ENCODE data around the gene LRRC3.
A peak's percentile ranks its signal among the peaks of the same experiment; 100 is the strongest.

The LRRC3 gene

GRCh38 chr21:44480200-44481053, 25.1 kb downstream of the LRRC3 start:
- Histone ChIP-seq H3K27ac (ENCODE audit: extremely low read depth, low read depth, low read length) (no peak overlapping the region), H3K4me3 (ENCODE audit: low read depth, low read length) (no peak overlapping the region), H3K36me3 (ENCODE audit: control insufficient read depth in 2 of 2, insufficient read depth in 1 of 2, low read length in 2 of 2) (no peaks in the 10 kb centered on the region), H3K4me1 (ENCODE audit: control insufficient read depth, insufficient read depth, low read length) (no peaks in the 10 kb centered on the region), H3K9me3 (ENCODE audit: control insufficient read depth, insufficient read depth, low read depth, low read length) (no peaks in the 10 kb centered on the region)
- POLR2A ChIA-PET, result no interaction called here
- TF ChIP-seq ZBTB8A (tag by site-specific recombination; IDR thresholded peaks at IDR 0.05) (no peak), MEIS1 (CRISPR knock-in tag; IDR thresholded peaks at IDR 0.05; ENCODE audit: borderline replicate concordance) (no peak), ZNF558 (tag by site-specific recombination; IDR thresholded peaks at IDR 0.05) (no peak), KLF1 (tag by site-specific recombination; IDR thresholded peaks at IDR 0.05) (peak; percentile 93)
- CTCF ChIA-PET, result interaction anchor here (0.6 to 1.9 kb wide), 11 partner anchors 10 to 313 kb away, joined by 3 to 11 read pairs (median 5); no protein-coding TSS in a partner anchor

- CTCF ChIA-PET, result interaction anchor here (0.7 to 1.6 kb wide), 5 partner anchors 12 to 279 kb away, joined by 3 to 6 read pairs (median 3); no protein-coding TSS in a partner anchor
- Histone ChIP-seq H3K4me3 (ENCODE audit: low read depth, low read length) (no peak overlapping the region), H3K4me1 (ENCODE audit: control insufficient read depth, insufficient read depth, low read length) (no peaks in the 10 kb centered on the region), H3K27ac (ENCODE audit: extremely low read depth, low read depth, low read length) (no peak overlapping the region), H3K9me3 (ENCODE audit: control insufficient read depth, insufficient read depth, low read depth, low read length) (no peaks in the 10 kb centered on the region), H3K36me3 (ENCODE audit: control insufficient read depth in 2 of 2, insufficient read depth in 1 of 2, low read length in 2 of 2) (no peaks in the 10 kb centered on the region)
- POLR2A ChIA-PET, result interaction anchor here (0.6 kb wide), 1 partner anchor 138 kb away, joined by 4 read pairs; no protein-coding TSS in a partner anchor
- no peak for TF ChIP-seq ZNF426 (tag by site-specific recombination; IDR thresholded peaks at IDR 0.05)
- TF ChIP-seq GLIS1 (tag by site-specific recombination; IDR thresholded peaks at IDR 0.05), result peak; percentile 52
These were observed 27.4 kb downstream of the LRRC3 start for GRCh38 chr21:44482581-44483287.

GRCh38 chr21:44483288-44484237, 28.3 kb downstream of the LRRC3 start:
- H3K27ac ChIP-seq (ENCODE audit: extremely low read depth, low read depth, low read length), result no peak overlapping the region
- no peaks in the 10 kb centered on the region for H3K36me3 ChIP-seq (ENCODE audit: control insufficient read depth in 2 of 2, insufficient read depth in 1 of 2, low read length in 2 of 2)
- no peaks in the 10 kb centered on the region for H3K4me1 ChIP-seq (ENCODE audit: control insufficient read depth, insufficient read depth, low read length)
- no peak overlapping the region for H3K4me3 ChIP-seq (ENCODE audit: low read depth, low read length)
- H3K9me3 ChIP-seq (ENCODE audit: control insufficient read depth, insufficient read depth, low read depth, low read length), result no peaks in the 10 kb centered on the region
- CTCF ChIA-PET, result interaction anchor here (0.8 to 1.6 kb wide), 5 partner anchors 11 to 279 kb away, joined by 3 to 7 read pairs (median 3); no protein-coding TSS in a partner anchor
- POLR2A ChIA-PET, result no interaction called here
- TF ChIP-seq OSR2 (tag by site-specific recombination; IDR thresholded peaks at IDR 0.05), result no peak
- TF ChIP-seq ZBTB11 (tag by site-specific recombination; conservative IDR thresholded peaks at IDR 0.05; ENCODE audit: low read depth), result no peak
- no peak for TF ChIP-seq HIC1 (tag by site-specific recombination; IDR thresholded peaks at IDR 0.05)
- no peak for TF ChIP-seq ZNF645 (tag by site-specific recombination; IDR thresholded peaks at IDR 0.05)
- no peak for TF ChIP-seq ZNF37A (tag by site-specific recombination; IDR thresholded peaks at IDR 0.05)
- TF ChIP-seq ZNF610 (tag by site-specific recombination; IDR thresholded peaks at IDR 0.05; ENCODE audit: borderline replicate concordance), result no peak
- TF ChIP-seq ZNF558 (tag by site-specific recombination; IDR thresholded peaks at IDR 0.05), result no peak
- no peak for TF ChIP-seq ZNF133 (tag by site-specific recombination; IDR thresholded peaks at IDR 0.05)
- no peak for TF ChIP-seq HOXD13 (CRISPR knock-in tag; IDR thresholded peaks at IDR 0.05; ENCODE audit: borderline replicate concordance)
- TF ChIP-seq ZBTB6 (tag by site-specific recombination; IDR thresholded peaks at IDR 0.05), result no peak
- no peak for TF ChIP-seq ZNF692 (tag by site-specific recombination; IDR thresholded peaks at IDR 0.05)

Measured in HEK293 (cell line).